ENCODE results near the gene CD2BP2. TPM values are rescaled to one million over a fixed set of nuclear protein-coding genes. Genes with fewer than 3 reads are reported as not detected.
A peak's percentile ranks its signal among the peaks of the same experiment; 100 is the strongest.
"Not testable (repeated sequence)": the region's sequence is repeated elsewhere in the genome, so short reads cannot be mapped to it uniquely, and the experiment has no call there.

Gene CD2BP2
- polyA plus RNA-seq, 6 donors from 2014 or later, result 24.2 to 36.1 (median 29.7) TPM

- H3K4me3 Mint-ChIP-seq, result peak overlapping the region in 2 of 8 donors; percentile 15 to 38
- H3K36me3 Mint-ChIP-seq; ATAC-seq (ENCODE audit: low read depth in 2 of 2); H3K9me3 Mint-ChIP-seq; H3K27me3 Mint-ChIP-seq; DNase-seq: not testable (repeated sequence)
- peaks cover 20 to 33% (median 31%) of the 10 kb centered on the region in 3 donors for H3K4me1 Mint-ChIP-seq
- H3K27ac Mint-ChIP-seq, result peak overlapping the region in 1 of 6 donors; percentile 37
These were observed 16.4 kb downstream of the CD2BP2 start for GRCh38 chr16:30338715-30339114.

- H3K9me3 Mint-ChIP-seq; H3K36me3 Mint-ChIP-seq; H3K27me3 Mint-ChIP-seq; ATAC-seq (ENCODE audit: low read depth in 2 of 2); DNase-seq: not testable (repeated sequence)
- peaks cover 20 to 35% (median 31%) of the 10 kb centered on the region in 3 donors for H3K4me1 Mint-ChIP-seq
- peak overlapping the region in 4 of 6 donors; percentile 20 to 90 (median 66) for H3K27ac Mint-ChIP-seq
- H3K4me3 Mint-ChIP-seq, result peak overlapping the region in 5 of 8 donors; percentile 12 to 88 (median 63)
These were observed 17.1 kb downstream of the CD2BP2 start for GRCh38 chr16:30337964-30338357.

GRCh38 chr16:30335598-30336474 is 19.3 kb downstream of the CD2BP2 start:
- DNase-seq (no peak), ATAC-seq (ENCODE audit: low read depth in 2 of 2) (peak in 1 of 2 donors; percentile 35)
- no peaks in the 10 kb centered on the region for H3K27me3 Mint-ChIP-seq
- peaks cover 24 to 46% (median 31%) of the 10 kb centered on the region in 3 donors for H3K4me1 Mint-ChIP-seq
- H3K4me3 Mint-ChIP-seq, result peak overlapping the region; percentile 79 to 97 (median 90)
- H3K36me3 Mint-ChIP-seq, result no peaks in the 10 kb centered on the region
- H3K27ac Mint-ChIP-seq, result peak overlapping the region; percentile 71 to 96 (median 90)
- no peaks in the 10 kb centered on the region for H3K9me3 Mint-ChIP-seq

- H3K27me3 Mint-ChIP-seq, H3K36me3 Mint-ChIP-seq, H3K9me3 Mint-ChIP-seq: not testable (repeated sequence)
- ATAC-seq (ENCODE audit: low read depth in 2 of 2), result peak; percentile 69 to 72
- DNase-seq, result peak; percentile 88
- Mint-ChIP-seq H3K4me1 (peaks cover 24 to 49% (median 31%) of the 10 kb centered on the region in 3 donors), H3K4me3 (peak overlapping the region; percentile 79 to 97 (median 90)), H3K27ac (peak overlapping the region; percentile 84 to 96 (median 90))
These were observed 20.0 kb downstream of the CD2BP2 start for GRCh38 chr16:30335028-30335597.

- Mint-ChIP-seq H3K27ac (peak overlapping the region; percentile 84 to 97 (median 94)), H3K4me3 (peak overlapping the region; percentile 85 to 97 (median 92)), H3K4me1 (peaks cover 24 to 52% (median 31%) of the 10 kb centered on the region in 3 donors)
- not testable (repeated sequence) for H3K36me3 Mint-ChIP-seq, H3K9me3 Mint-ChIP-seq, H3K27me3 Mint-ChIP-seq
- ATAC-seq (ENCODE audit: low read depth in 2 of 2) (peak; percentile 83 to 84), DNase-seq (peak; percentile 87)
These were observed 20.6 kb downstream of the CD2BP2 start for GRCh38 chr16:30334473-30334989.

- not testable (repeated sequence) for H3K36me3 Mint-ChIP-seq; H3K27me3 Mint-ChIP-seq; DNase-seq; ATAC-seq (ENCODE audit: low read depth in 2 of 2); H3K9me3 Mint-ChIP-seq
- H3K4me1 Mint-ChIP-seq, result peaks cover 8 to 48% (median 21%) of the 10 kb centered on the region in 3 donors
- H3K27ac Mint-ChIP-seq, result peak overlapping the region in 5 of 6 donors; percentile 8 to 96 (median 49)
- H3K4me3 Mint-ChIP-seq, result peak overlapping the region in 5 of 8 donors; percentile 51 to 78 (median 66)
These were observed 30.9 kb downstream of the CD2BP2 start for GRCh38 chr16:30324220-30324619.

- not testable (repeated sequence) for DNase-seq; H3K9me3 Mint-ChIP-seq; H3K4me3 Mint-ChIP-seq; ATAC-seq (ENCODE audit: low read depth in 2 of 2); H3K27me3 Mint-ChIP-seq; H3K27ac Mint-ChIP-seq; H3K36me3 Mint-ChIP-seq
- H3K4me1 Mint-ChIP-seq, result peaks cover 12 to 28% (median 17%) of the 10 kb centered on the region in 3 donors
These were observed 36.5 kb downstream of the CD2BP2 start for GRCh38 chr16:30318647-30319046.

GRCh38 chr16:30310937-30311336 is 44.2 kb downstream of the CD2BP2 start:
- not testable (repeated sequence) for H3K27ac Mint-ChIP-seq; DNase-seq; ATAC-seq (ENCODE audit: low read depth in 2 of 2); H3K27me3 Mint-ChIP-seq; H3K9me3 Mint-ChIP-seq; H3K36me3 Mint-ChIP-seq; H3K4me3 Mint-ChIP-seq
- peaks cover 29 to 37% (median 31%) of the 10 kb centered on the region in 3 donors for H3K4me1 Mint-ChIP-seq

- H3K27me3 Mint-ChIP-seq; DNase-seq; H3K36me3 Mint-ChIP-seq; H3K9me3 Mint-ChIP-seq; ATAC-seq (ENCODE audit: low read depth in 2 of 2): not testable (repeated sequence)
- peak overlapping the region in 1 of 6 donors; percentile 75 for H3K27ac Mint-ChIP-seq
- peaks cover 20 to 24% (median 23%) of the 10 kb centered on the region in 3 donors for H3K4me1 Mint-ChIP-seq
- H3K4me3 Mint-ChIP-seq, result peak overlapping the region in 1 of 8 donors; percentile 8
These were observed 45.9 kb downstream of the CD2BP2 start for GRCh38 chr16:30309255-30309654.

Other genes with a start within 250 kb of the CD2BP2 start
- under 1 TPM in 1 of 6 donors, not detected in 5; 0.31 TPM for gene GDPD3, start 241.8 kb downstream of the CD2BP2 start, polyA plus RNA-seq (ENCODE audit: low read depth in 6 of 6)
- gene MAPK3, start 232.1 kb downstream of the CD2BP2 start, polyA plus RNA-seq (ENCODE audit: low read depth in 6 of 6), result 1 to 10 TPM; 5.5 to 9.2 (median 8.4) TPM
- 1,000 to 10,000 TPM in 5 of 6 donors, 100 to 1,000 TPM in 1; 945 to 1,368 (median 1,199) TPM for gene CORO1A, start 171.7 kb downstream of the CD2BP2 start, polyA plus RNA-seq (ENCODE audit: low read depth in 6 of 6)
- 100 to 1,000 TPM; 121 to 238 (median 189) TPM for gene BOLA2B, start 161.6 kb downstream of the CD2BP2 start, polyA plus RNA-seq (ENCODE audit: low read depth in 6 of 6)
- 10 to 100 TPM; 52.4 to 71.2 (median 65.2) TPM for gene SLX1A, start 161.4 kb downstream of the CD2BP2 start, polyA plus RNA-seq (ENCODE audit: low read depth in 6 of 6)
- gene SULT1A3, start 156.1 kb downstream of the CD2BP2 start, polyA plus RNA-seq (ENCODE audit: low read depth in 6 of 6), result 1 to 10 TPM in 3 of 6 donors, under 1 TPM in 1, not detected in 2; 0.69 to 6.5 (median 2.5) TPM
- 1 to 10 TPM in 1 of 6 donors, under 1 TPM in 4, not detected in 1; 0.17 to 1.9 (median 0.35) TPM for gene NPIPB13, start 106.8 kb downstream of the CD2BP2 start, polyA plus RNA-seq (ENCODE audit: low read depth in 6 of 6)
- gene TBC1D10B, start 15.2 kb upstream of the CD2BP2 start, polyA plus RNA-seq (ENCODE audit: low read depth in 6 of 6), result 10 to 100 TPM in 3 of 6 donors, 1 to 10 TPM in 3; 6.2 to 16.9 (median 9.7) TPM
- not detected for gene MYL11, start 19.5 kb upstream of the CD2BP2 start, polyA plus RNA-seq (ENCODE audit: low read depth in 6 of 6)
- gene SEPTIN1, start 27.3 kb upstream of the CD2BP2 start, polyA plus RNA-seq (ENCODE audit: low read depth in 6 of 6), result 100 to 1,000 TPM; 102 to 145 (median 112) TPM
- 1 to 10 TPM; 3.4 to 9.9 (median 7.0) TPM for gene ZNF48, start 40.1 kb upstream of the CD2BP2 start, polyA plus RNA-seq (ENCODE audit: low read depth in 6 of 6)
- gene ZNF771, start 52.3 kb upstream of the CD2BP2 start, polyA plus RNA-seq (ENCODE audit: low read depth in 6 of 6), result 1 to 10 TPM in 5 of 6 donors, not detected in 1; 1.7 to 5.0 (median 2.3) TPM
- gene DCTPP1, start 74.7 kb upstream of the CD2BP2 start, polyA plus RNA-seq (ENCODE audit: low read depth in 6 of 6), result 100 to 1,000 TPM; 101 to 145 (median 123) TPM
- gene SEPHS2, start 90.6 kb upstream of the CD2BP2 start, polyA plus RNA-seq (ENCODE audit: low read depth in 6 of 6), result 10 to 100 TPM; 45.7 to 86.2 (median 73.6) TPM
- 10 to 100 TPM; 21.3 to 36.8 (median 25.6) TPM for gene ITGAL, start 117.4 kb upstream of the CD2BP2 start, polyA plus RNA-seq (ENCODE audit: low read depth in 6 of 6)
- gene ZNF768, start 171.3 kb upstream of the CD2BP2 start, polyA plus RNA-seq (ENCODE audit: low read depth in 6 of 6), result 10 to 100 TPM in 1 of 6 donors, 1 to 10 TPM in 4, under 1 TPM in 1; 0.40 to 10.1 (median 6.3) TPM
- 10 to 100 TPM; 12.0 to 18.3 (median 15.1) TPM for gene ZNF747, start 179.6 kb upstream of the CD2BP2 start, polyA plus RNA-seq (ENCODE audit: low read depth in 6 of 6)
- 1 to 10 TPM in 5 of 6 donors, not detected in 1; 2.3 to 6.8 (median 4.7) TPM for gene ZNF764, start 203.1 kb upstream of the CD2BP2 start, polyA plus RNA-seq (ENCODE audit: low read depth in 6 of 6)
- gene ZNF688, start 216.4 kb upstream of the CD2BP2 start, polyA plus RNA-seq (ENCODE audit: low read depth in 6 of 6), result 10 to 100 TPM; 28.0 to 41.5 (median 36.1) TPM
- gene ZNF785, start 230.4 kb upstream of the CD2BP2 start, polyA plus RNA-seq (ENCODE audit: low read depth in 6 of 6), result 1 to 10 TPM; 1.4 to 4.4 (median 2.9) TPM